Measurements from ENCODE around the gene ALKAL2. TPM values are rescaled to one million over a fixed set of nuclear protein-coding genes. Genes with fewer than 3 reads are reported as not detected.

ALKAL2 gene
- polyA plus RNA-seq, 1 donor from 2014 or later, result not detected

DNA sequence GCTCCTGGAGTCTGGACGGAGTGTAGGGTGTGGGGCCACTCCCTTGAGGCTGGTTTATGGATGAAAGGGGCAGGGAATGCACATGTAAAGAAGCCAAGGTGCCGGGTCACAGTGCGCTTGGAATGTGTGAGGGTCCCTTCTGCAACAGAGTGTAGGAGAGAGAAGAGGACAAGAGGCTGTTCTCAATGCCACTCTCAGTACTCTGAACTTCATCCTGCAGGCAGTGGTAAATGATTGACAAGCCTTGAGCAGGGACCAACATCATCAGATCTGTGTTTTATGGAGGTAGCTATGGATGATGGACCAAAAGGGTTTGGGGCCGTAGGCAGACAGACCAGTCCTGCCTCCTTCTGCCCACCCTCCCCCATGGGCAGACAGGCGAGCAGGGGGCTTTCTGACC lies 7.2 kb upstream of the ALKAL2 start:
- H3K9ac ChIP-seq (ENCODE audit: low read length), result no peak overlapping the region
- no peak overlapping the region for H3K27ac ChIP-seq (ENCODE audit: low read length)
- H3K9me3 ChIP-seq (ENCODE audit: low read length), result no peaks in the 10 kb centered on the region
- no peaks in the 10 kb centered on the region for H3F3A ChIP-seq (ENCODE audit: insufficient read depth, low read length, poor library complexity, severe bottlenecking)
- H3K9me2 ChIP-seq (ENCODE audit: insufficient read depth, low read length), result no peaks in the 10 kb centered on the region
- H3K79me2 ChIP-seq (replicated peaks; ENCODE audit: insufficient read depth, low read length), result no peaks in the 10 kb centered on the region
- H3K4me3 ChIP-seq (ENCODE audit: low read length), result no peak overlapping the region
- H2AFZ ChIP-seq (ENCODE audit: low read depth, low read length), result no peak overlapping the region
- TF ChIP-seq TAF1 (IDR thresholded peaks at IDR 0.05; ENCODE audit: low read depth), result no peak
- no peak for TF ChIP-seq RAD21 (conservative IDR thresholded peaks at IDR 0.05)
- no peak for TF ChIP-seq MXI1 (conservative IDR thresholded peaks at IDR 0.05; ENCODE audit: poor library complexity, severe bottlenecking)
- TF ChIP-seq, protein P1, sequence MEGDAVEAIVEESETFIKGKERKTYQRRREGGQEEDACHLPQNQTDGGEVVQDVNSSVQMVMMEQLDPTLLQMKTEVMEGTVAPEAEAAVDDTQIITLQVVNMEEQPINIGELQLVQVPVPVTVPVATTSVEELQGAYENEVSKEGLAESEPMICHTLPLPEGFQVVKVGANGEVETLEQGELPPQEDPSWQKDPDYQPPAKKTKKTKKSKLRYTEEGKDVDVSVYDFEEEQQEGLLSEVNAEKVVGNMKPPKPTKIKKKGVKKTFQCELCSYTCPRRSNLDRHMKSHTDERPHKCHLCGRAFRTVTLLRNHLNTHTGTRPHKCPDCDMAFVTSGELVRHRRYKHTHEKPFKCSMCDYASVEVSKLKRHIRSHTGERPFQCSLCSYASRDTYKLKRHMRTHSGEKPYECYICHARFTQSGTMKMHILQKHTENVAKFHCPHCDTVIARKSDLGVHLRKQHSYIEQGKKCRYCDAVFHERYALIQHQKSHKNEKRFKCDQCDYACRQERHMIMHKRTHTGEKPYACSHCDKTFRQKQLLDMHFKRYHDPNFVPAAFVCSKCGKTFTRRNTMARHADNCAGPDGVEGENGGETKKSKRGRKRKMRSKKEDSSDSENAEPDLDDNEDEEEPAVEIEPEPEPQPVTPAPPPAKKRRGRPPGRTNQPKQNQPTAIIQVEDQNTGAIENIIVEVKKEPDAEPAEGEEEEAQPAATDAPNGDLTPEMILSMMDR (IDR thresholded peaks at IDR 0.05; ENCODE audit: poor library complexity, severe bottlenecking), result no peak
- TF ChIP-seq, protein P2, sequence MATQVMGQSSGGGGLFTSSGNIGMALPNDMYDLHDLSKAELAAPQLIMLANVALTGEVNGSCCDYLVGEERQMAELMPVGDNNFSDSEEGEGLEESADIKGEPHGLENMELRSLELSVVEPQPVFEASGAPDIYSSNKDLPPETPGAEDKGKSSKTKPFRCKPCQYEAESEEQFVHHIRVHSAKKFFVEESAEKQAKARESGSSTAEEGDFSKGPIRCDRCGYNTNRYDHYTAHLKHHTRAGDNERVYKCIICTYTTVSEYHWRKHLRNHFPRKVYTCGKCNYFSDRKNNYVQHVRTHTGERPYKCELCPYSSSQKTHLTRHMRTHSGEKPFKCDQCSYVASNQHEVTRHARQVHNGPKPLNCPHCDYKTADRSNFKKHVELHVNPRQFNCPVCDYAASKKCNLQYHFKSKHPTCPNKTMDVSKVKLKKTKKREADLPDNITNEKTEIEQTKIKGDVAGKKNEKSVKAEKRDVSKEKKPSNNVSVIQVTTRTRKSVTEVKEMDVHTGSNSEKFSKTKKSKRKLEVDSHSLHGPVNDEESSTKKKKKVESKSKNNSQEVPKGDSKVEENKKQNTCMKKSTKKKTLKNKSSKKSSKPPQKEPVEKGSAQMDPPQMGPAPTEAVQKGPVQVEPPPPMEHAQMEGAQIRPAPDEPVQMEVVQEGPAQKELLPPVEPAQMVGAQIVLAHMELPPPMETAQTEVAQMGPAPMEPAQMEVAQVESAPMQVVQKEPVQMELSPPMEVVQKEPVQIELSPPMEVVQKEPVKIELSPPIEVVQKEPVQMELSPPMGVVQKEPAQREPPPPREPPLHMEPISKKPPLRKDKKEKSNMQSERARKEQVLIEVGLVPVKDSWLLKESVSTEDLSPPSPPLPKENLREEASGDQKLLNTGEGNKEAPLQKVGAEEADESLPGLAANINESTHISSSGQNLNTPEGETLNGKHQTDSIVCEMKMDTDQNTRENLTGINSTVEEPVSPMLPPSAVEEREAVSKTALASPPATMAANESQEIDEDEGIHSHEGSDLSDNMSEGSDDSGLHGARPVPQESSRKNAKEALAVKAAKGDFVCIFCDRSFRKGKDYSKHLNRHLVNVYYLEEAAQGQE (IDR thresholded peaks at IDR 0.05; ENCODE audit: borderline replicate concordance), result no peak
- no peak for TF ChIP-seq POLR2AphosphoS5 (IDR thresholded peaks at IDR 0.05)
- no peak for TF ChIP-seq EP300 (conservative IDR thresholded peaks at IDR 0.05; ENCODE audit: poor library complexity, severe bottlenecking)
- TF ChIP-seq SMC3 (conservative IDR thresholded peaks at IDR 0.05; ENCODE audit: poor library complexity), result no peak
- TF ChIP-seq EZH2 (IDR thresholded peaks at IDR 0.05; ENCODE audit: borderline replicate concordance, insufficient read depth, low read length, poor library complexity, severe bottlenecking), result no peak
- peaks cover 21% of the 10 kb centered on the region for H3K27me3 ChIP-seq (ENCODE audit: insufficient read depth, low read depth, low read length)
- no peaks in the 10 kb centered on the region for H3K36me3 ChIP-seq (ENCODE audit: insufficient read depth, low read length)
- no peak overlapping the region for H3K4me2 ChIP-seq (ENCODE audit: low read length)
- no peaks in the 10 kb centered on the region for H4K20me1 ChIP-seq (ENCODE audit: insufficient read depth)

DNA sequence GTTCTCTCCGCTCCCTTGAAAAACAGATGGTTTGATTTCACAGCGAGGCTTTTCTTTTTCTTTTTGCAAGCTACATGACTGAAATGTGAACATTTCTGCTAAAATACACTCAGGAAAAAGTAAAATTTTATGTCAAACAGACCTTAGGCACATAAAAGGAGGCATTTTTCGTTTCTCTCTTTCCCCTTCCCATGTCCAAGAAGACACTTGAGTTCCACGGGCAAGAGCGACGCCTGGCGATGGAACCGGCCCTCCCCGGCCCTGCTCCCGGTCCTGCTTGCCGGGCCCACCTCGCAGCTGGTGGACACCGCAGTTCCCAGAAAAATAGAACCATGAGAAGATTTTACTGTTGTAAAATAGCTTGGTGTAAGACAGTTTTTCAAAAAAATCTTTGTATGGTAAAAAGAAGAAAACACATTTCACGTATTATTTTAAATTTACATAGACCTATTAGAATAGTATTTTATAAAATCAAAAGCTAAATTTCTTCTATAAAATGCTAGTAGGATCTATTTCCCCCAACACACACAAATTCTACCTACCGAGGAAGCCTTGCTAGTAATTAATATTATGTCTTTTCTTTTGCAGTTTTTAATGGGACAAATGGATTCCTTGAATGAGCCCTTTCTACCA lies 2.3 kb upstream of the ALKAL2 start:
- TF ChIP-seq, protein P2 (IDR thresholded peaks at IDR 0.05; ENCODE audit: borderline replicate concordance), result no peak
- TF ChIP-seq RAD21 (conservative IDR thresholded peaks at IDR 0.05) (peak; percentile 69), SMC3 (conservative IDR thresholded peaks at IDR 0.05; ENCODE audit: poor library complexity) (peak; percentile 70)
- TF ChIP-seq, protein P1 (IDR thresholded peaks at IDR 0.05; ENCODE audit: poor library complexity, severe bottlenecking), result peak; percentile 65
- H3K4me2 ChIP-seq (ENCODE audit: low read length), result no peak overlapping the region
- no peaks in the 10 kb centered on the region for H3K36me3 ChIP-seq (ENCODE audit: insufficient read depth, low read length)
- H3K9me3 ChIP-seq (ENCODE audit: low read length), result no peaks in the 10 kb centered on the region
- H3K27ac ChIP-seq (ENCODE audit: low read length), result no peak overlapping the region
- H3K4me3 ChIP-seq (ENCODE audit: low read length), result peak overlapping the region; percentile 59
- peaks cover 2% of the 10 kb centered on the region for H3F3A ChIP-seq (ENCODE audit: insufficient read depth, low read length, poor library complexity, severe bottlenecking)
- H2AFZ ChIP-seq (ENCODE audit: low read depth, low read length), result no peak overlapping the region
- no peaks in the 10 kb centered on the region for H4K20me1 ChIP-seq (ENCODE audit: insufficient read depth)
- H3K27me3 ChIP-seq (ENCODE audit: insufficient read depth, low read depth, low read length), result peaks cover 63% of the 10 kb centered on the region
- H3K9ac ChIP-seq (ENCODE audit: low read length), result no peak overlapping the region
- H3K9me2 ChIP-seq (ENCODE audit: insufficient read depth, low read length), result no peaks in the 10 kb centered on the region
- H3K79me2 ChIP-seq (replicated peaks; ENCODE audit: insufficient read depth, low read length), result no peaks in the 10 kb centered on the region
